Cardiac muscle cell (in vitro differentiated cells and primary cell): ENCODE measurements around the gene MEGF6. TPM values are rescaled to one million over a fixed set of nuclear protein-coding genes. Genes with fewer than 3 reads are reported as not detected.
"Not testable (repeated sequence)": the region's sequence is repeated elsewhere in the genome, so short reads cannot be mapped to it uniquely, and the experiment has no call there.

Source experiments
- DNase-seq, 2 donors: peaks; one replicate each; pipeline versions ENCODE4 v3.0.0 to v3.0.0-alpha.2; 2010 to 2017; ENCODE audit warnings: low read depth in 1 of 2, low spot score in 1 of 2
- H3K27ac ChIP-seq: fragments of 200-600 bp; sonication (generic); 2 replicates; pipeline ENCODE4 v1.5.1; 2016
- H3K27me3 ChIP-seq: fragments of 200-600 bp; sonication (generic); 2 replicates; pipeline ENCODE4 v1.6.0; 2016; ENCODE audit warnings: control low read depth
- H3K36me3 ChIP-seq: fragments of 200-600 bp; sonication (generic); 2 replicates; pipeline ENCODE4 v1.5.1; 2016; ENCODE audit warnings: control low read depth
- H3K4me1 ChIP-seq: fragments of 200-600 bp; sonication (generic); 2 replicates; pipeline ENCODE4 v1.8.1; 2017; ENCODE audit warnings: low read depth, mild to moderate bottlenecking, mixed run types
- H3K4me3 ChIP-seq: fragments of 200-600 bp; sonication (generic); 2 replicates; pipeline ENCODE4 v1.5.1; 2016; ENCODE audit warnings: mild to moderate bottlenecking
- H3K9me3 ChIP-seq: fragments of 200-600 bp; sonication (generic); 2 replicates; pipeline ENCODE4 v1.5.1; 2017; ENCODE audit warnings: low read depth, mild to moderate bottlenecking, control low read depth
- CTCF ChIP-seq: IDR thresholded peaks from 2 replicates; pipeline ENCODE4 v1.5.1; 2012; ENCODE audit warnings: low read depth, mild to moderate bottlenecking, low read length
- polyA plus RNA-seq: library from polyadenylated mRNA; unstranded; fragments of >200 nt; fragmentation: Nextera tagmentation; extraction: Ambion mirVana; gene quantifications from 2 replicates; pipeline ENCODE4 v1.2.1, GENCODE V29; 2016
- total RNA-seq: library from RNA; depleted of rRNA; stranded (reverse); fragments of >200 nt; gene quantifications from 2 replicates; pipeline ENCODE4 v1.2.3, GENCODE V29; 2016

Gene MEGF6
- total and polyA plus RNA-seq, 2 experiments from 2014 or later = 11.1 to 31.7 TPM

- Histone ChIP-seq H3K4me1 (no peaks in the 10 kb centered on the region), H3K4me3 (no peak overlapping the region), H3K27me3 (no peaks in the 10 kb centered on the region), H3K27ac (no peak overlapping the region), H3K9me3 (no peaks in the 10 kb centered on the region), H3K36me3 (no peaks in the 10 kb centered on the region)
- no peak for DNase-seq
- no peak for TF ChIP-seq CTCF
These were observed 20.1 kb downstream of the MEGF6 start for GRCh38 chr1:3590951-3591865.

GRCh38 chr1:3590139-3590763 lies 21.1 kb downstream of the MEGF6 start:
- Histone ChIP-seq H3K36me3 (no peaks in the 10 kb centered on the region), H3K4me3 (no peak overlapping the region), H3K9me3 (no peaks in the 10 kb centered on the region), H3K27ac (no peak overlapping the region), H3K27me3 (no peaks in the 10 kb centered on the region), H3K4me1 (no peaks in the 10 kb centered on the region)
- TF ChIP-seq CTCF = no peak
- peak in 1 of 2 donors; percentile 43 for DNase-seq

GRCh38 chr1:3588395-3588794 lies 22.9 kb downstream of the MEGF6 start:
- no peaks in the 10 kb centered on the region for H3K27me3 ChIP-seq
- no peak for TF ChIP-seq CTCF
- no peaks in the 10 kb centered on the region for H3K4me1 ChIP-seq
- DNase-seq = no peak
- no peaks in the 10 kb centered on the region for H3K36me3 ChIP-seq
- H3K27ac ChIP-seq = no peak overlapping the region
- H3K4me3 ChIP-seq = no peak overlapping the region
- H3K9me3 ChIP-seq = no peaks in the 10 kb centered on the region

- no peak for TF ChIP-seq CTCF
- Histone ChIP-seq H3K9me3 (no peaks in the 10 kb centered on the region), H3K36me3 (no peaks in the 10 kb centered on the region), H3K4me1 (no peaks in the 10 kb centered on the region), H3K27me3 (no peaks in the 10 kb centered on the region), H3K27ac (no peak overlapping the region), H3K4me3 (no peak overlapping the region)
- peak in 1 of 2 donors; percentile 25 for DNase-seq
These were observed 24.1 kb downstream of the MEGF6 start for GRCh38 chr1:3586986-3587759.

GRCh38 chr1:3585940-3586568 lies 25.3 kb downstream of the MEGF6 start:
- Histone ChIP-seq H3K4me3 (no peak overlapping the region), H3K4me1 (no peaks in the 10 kb centered on the region), H3K9me3 (no peaks in the 10 kb centered on the region), H3K36me3 (no peaks in the 10 kb centered on the region), H3K27ac (no peak overlapping the region), H3K27me3 (no peaks in the 10 kb centered on the region)
- no peak for TF ChIP-seq CTCF
- DNase-seq = no peak

GRCh38 chr1:3585353-3585868 lies 25.9 kb downstream of the MEGF6 start:
- not testable (repeated sequence) for H3K36me3 ChIP-seq, H3K27me3 ChIP-seq, DNase-seq, H3K4me1 ChIP-seq, H3K27ac ChIP-seq, H3K9me3 ChIP-seq, H3K4me3 ChIP-seq
